Measurements from ENCODE around the gene PLGRKT.
"Not testable (repeated sequence)": the region's sequence is repeated elsewhere in the genome, so short reads cannot be mapped to it uniquely, and the experiment has no call there.

The PLGRKT gene

GRCh38 chr9:5430912-5431311, 6.8 kb downstream of the PLGRKT start:
- no peak for DNase-seq (ENCODE audit: low read depth)

DNA sequence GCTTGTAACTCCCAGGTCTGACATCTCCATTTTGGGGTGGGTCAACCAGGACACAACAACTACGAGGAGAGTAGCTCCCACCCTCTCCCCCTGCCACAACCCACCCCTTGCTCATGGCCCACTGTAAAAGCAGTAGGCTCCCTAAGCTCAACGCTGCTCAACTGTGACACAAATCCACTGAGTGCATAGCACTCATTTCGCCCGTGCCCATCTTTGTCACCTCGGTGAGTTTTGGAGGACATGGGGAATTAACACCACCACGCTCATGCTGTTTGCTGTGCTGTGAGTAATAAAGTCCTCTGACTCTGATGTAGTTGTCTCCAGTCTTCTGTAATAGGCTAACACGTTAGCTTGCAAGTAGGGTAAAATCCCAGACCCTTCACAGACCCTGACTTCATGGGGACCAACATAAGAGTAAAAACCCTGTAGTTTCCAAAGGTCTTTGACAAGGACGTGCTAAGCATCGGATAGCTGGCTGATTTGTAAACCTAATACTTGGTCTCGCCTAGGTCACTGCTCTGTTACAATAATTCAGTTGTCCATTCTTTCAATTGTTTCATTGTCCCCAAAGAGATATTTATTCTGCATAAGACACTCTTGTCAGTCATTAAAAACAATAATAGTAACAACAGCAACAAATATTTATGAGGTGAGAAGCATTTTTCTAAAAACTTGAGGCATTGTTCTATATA, 7.7 kb downstream of the PLGRKT start:
- no peak for DNase-seq (ENCODE audit: low read depth)

DNA sequence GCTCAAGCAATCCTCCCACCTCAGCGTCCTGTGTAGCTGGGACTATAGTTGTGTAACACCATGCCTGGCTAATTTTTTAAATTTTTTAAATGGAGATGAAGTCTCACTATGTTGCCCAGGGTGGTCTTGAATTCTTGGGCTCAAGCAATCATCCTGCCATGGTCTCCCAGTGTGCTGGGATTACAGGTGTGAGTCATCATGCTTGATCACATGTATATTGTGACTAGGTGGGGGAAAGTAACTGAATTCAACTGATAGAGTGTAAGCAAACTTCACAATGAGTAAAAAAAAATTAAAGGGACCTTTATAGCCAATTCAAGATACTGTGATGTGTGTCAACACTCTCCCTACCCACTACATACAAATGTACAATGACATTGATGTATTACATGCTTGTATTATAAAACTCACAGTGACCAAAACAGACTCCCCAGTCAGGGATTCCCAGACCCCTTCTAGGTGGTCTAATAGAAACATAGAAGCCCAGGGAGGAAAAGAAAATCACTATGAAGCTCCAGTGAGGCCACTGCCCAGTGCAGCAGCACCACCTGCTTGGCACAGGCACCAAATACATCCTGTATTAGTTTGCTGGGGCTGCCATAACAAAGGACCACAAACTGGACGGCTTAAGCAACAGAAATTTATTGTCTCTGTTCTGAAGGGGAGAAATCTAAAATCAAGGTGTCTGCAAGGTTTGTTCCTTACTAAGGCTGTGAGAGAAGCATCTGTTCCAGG, 8.8 kb downstream of the PLGRKT start:
- no peak for DNase-seq (ENCODE audit: low read depth)

DNA sequence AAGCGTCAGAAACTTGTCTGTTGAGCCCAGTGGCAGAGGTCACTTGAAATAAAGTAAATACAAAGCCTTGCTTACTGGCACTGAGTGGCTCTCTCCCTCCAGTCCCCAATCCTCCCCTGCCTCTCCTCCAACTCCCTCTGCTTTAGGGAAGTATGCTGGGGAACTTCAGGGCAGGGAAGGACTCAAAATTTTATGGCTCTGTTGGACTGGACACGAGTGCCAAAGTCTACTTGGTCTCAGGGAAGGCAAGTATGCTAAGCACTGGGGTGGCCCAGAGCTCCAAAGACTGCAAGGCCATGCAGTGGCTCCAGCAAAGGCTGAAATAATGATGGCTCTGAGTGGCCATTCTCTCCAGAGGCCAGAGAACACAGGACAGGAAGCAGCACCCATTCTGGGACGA, 9.6 kb downstream of the PLGRKT start:
- no peak for DNase-seq (ENCODE audit: low read depth)

- no peak for DNase-seq (ENCODE audit: low read depth)
Observed at GRCh38 chr9:5427005-5427404, 10.7 kb downstream of the PLGRKT start.

GRCh38 chr9:5425006-5425628, 12.6 kb downstream of the PLGRKT start:
- DNase-seq (ENCODE audit: low read depth), result no peak

DNA sequence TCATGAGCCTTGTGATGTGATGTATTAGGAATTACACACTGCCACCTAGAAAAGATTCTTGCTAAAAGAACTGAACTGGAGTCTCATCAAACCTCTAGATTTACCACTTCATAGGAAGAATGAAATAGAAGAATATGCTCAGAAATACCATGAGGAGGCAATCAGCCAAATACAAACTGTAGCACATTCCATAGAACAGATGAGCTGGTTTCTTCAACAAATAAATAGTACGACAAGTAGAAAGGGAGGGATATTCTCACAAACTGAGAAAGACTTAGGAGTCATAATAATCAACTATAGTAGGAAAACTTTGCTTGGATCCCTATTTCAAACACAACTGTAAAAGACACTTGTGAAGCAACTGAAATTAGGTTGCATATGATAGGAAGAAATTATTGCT, 15.4 kb downstream of the PLGRKT start:
- DNase-seq (ENCODE audit: low read depth), result no peak

DNA sequence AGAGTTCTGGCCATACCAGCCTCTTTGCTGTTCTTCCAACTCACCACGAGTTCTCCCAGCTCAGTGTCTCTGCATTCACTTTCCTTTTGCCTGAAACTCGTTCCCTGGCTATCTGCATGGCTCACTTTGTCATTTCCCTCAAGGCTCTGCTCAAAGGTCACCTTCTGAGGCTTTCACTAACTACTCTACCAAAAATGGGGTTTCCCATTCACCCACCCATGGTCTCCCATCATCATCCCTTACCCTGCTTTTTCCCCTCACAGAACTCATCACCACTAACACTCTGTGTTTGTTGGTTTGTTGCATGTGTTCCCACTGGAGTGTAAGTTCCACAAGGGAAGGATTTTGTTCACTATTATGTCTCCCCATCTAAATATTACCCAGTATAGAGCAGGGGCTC, 16.6 kb downstream of the PLGRKT start:
- DNase-seq (ENCODE audit: low read depth), result no peak

DNA sequence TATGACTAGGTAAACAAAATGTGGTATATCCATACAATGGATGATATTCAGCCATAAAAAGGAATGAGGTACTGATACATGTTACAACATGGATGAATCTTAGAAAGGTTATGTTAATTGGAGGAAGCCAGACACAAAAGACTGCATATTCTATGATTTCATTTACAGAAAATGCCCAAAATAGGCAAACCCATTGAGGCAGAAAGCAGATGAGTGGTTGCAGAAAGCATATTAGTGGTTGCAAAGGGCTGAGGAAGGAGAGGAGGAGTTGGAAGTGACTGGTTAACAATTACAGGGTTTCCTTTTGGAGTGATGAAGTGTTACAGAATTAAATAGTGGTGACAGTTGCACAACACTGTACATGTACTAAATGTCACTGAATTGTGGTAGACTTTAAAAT, 17.7 kb downstream of the PLGRKT start:
- no peak for DNase-seq (ENCODE audit: low read depth)

DNA sequence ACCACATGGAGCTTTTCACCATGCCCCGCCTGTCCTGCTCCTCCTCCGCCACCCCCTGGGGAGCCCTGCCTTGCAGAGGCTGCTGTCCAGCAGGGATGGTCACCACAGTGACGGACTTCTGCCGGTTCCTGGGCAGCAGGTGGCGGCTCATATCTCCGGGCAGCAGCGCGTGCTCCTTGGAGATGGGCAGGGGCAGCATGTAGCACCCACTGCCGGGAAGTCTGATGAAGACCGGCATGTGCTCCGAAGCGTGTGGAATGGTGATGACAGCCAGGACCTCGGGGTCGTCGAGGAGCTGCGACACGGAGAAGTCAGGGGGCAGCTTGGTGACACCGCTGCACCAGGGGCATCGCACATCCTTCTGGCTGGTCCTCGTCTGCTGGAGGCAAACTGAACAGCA, 19.2 kb downstream of the PLGRKT start:
- no peak for DNase-seq (ENCODE audit: low read depth)

- DNase-seq (ENCODE audit: low read depth), result no peak
Observed at GRCh38 chr9:5416953-5417352, 20.8 kb downstream of the PLGRKT start.

DNA sequence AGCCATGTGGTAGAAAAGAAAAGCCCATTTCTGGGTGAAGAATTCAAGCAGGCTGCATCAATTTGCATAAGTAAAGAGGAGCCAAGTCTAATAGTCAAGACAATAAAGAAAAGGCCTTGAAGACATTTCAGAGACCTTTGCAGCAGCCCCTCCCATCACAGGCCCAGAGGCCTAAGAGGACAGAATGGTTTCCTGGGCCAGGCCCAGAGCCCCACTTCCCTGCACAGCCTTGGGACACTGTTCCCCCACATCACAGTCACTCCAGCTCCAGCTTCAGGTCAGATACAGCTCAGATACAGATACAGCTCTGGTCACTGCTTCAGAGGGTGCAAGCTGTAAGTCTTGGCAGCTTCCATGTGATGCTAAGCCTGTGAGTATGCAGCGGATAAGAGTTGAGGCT, 29.1 kb downstream of the PLGRKT start:
- DNase-seq (ENCODE audit: low read depth), result no peak

DNA sequence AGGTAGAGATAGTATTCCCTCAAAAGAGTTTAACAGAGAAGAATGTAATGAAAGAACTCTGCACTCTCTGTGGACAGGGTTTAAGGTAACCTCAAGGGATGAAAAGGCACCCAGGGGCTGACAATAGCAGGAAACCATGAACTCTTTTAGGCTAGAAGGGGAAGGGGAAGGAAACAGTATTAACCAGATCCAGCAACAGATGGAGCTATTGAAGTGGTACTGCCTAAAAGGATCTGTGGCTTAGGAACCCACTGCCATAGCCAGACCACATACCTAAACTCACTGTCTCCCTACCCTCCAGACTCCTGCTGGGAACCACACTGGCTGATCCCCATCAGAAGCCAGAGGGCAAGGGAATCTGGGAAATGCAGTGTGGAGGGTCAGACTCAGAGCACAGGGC, 35.5 kb downstream of the PLGRKT start:
- no peak for DNase-seq (ENCODE audit: low read depth)

DNA sequence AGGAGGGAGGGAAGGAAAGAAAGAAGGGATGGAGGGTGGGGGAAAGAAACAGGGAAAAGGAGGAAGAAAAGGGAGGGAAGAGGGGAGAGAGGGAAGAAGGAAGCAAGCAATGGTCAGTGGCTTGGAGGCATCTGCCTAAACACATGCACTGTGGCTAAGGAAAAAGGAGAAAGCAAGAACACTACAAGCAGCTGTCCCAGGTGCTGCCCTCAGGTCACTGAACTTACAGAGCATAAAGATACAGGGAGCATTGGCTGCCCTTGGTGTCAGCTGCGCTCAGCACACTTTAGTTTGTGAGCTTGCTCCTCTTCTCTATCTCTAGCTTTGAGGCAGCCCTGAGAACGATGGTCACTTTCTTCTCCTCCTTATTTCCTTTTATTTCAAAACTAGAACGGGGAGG, 40.2 kb downstream of the PLGRKT start:
- not testable (repeated sequence) for DNase-seq (ENCODE audit: low read depth)

DNA sequence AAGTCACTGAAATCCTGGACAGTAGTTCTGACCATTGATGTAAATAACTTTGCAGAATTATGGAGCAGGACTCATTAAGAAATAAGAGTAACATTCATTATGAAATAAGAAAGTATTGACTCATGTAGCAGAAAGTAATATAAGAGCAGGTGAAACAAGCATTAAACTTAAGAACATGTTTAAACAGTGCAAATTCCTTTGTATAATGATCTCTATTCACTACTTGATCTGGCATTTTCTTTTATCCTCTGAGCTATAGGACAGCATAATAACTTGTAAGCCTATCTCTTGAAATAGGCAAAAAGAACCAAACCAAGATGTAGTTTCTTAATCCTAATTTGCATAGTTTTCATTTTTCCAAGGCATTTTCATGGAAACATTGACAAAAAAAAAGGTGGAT, 42.3 kb downstream of the PLGRKT start:
- no peak for DNase-seq (ENCODE audit: low read depth)

- DNase-seq (ENCODE audit: low read depth), result not testable (repeated sequence)
Observed at GRCh38 chr9:5393976-5394375, 43.7 kb downstream of the PLGRKT start.

DNA sequence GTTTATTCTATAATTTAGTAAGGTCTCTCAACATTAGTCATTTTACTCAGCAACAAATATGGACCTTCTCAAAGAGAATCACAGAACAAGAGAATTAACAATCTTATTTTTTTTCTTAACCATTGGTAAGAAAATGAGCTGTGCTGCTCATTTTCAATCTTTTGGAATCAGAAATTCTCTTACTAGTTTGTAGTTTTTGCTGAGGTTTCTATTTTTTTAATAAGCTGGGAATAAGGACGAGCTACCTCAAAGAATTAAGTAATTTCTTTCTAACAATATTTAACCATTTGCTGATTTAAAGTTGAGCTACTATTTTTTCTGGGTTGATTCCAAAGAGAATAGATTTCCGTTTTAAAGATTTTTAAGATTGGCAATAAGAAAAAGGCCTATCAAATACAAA, 44.2 kb downstream of the PLGRKT start:
- DNase-seq (ENCODE audit: low read depth), result no peak

- no peak for DNase-seq (ENCODE audit: low read depth)
Observed at GRCh38 chr9:5392285-5392684, 45.4 kb downstream of the PLGRKT start.

- peak; percentile 60 for DNase-seq (ENCODE audit: low read depth)
Observed at GRCh38 chr9:5389109-5389732, 48.5 kb downstream of the PLGRKT start.

- no peak for DNase-seq (ENCODE audit: low read depth)
Observed at GRCh38 chr9:5388026-5388819, 49.5 kb downstream of the PLGRKT start.

DNA sequence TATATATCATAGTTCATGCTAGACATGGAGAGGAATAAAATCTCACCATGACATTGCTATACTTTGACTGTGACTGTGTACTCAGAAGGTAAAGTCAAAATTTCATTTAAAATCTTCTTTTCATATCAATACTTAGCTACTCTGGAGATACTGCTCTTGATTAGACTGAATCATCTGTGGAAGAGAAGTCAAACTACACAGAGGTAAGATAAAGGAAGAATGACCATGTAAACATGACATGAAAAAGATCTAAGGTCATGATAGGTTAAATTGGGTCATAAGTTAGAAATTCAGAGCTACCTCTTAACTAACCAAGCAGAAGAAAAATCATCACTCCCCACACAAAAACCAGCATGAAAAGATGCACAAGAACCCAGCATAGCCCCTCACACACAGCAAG, 53.3 kb downstream of the PLGRKT start:
- DNase-seq (ENCODE audit: low read depth), result no peak

- DNase-seq (ENCODE audit: low read depth), result no peak
Observed at GRCh38 chr9:5382479-5382878, 55.2 kb downstream of the PLGRKT start.

All from GM04504 (cell line).